Osteocyte (in vitro differentiated cells): ENCODE data around the gene ERCC4. TPM values are rescaled to one million over a fixed set of nuclear protein-coding genes. Genes with fewer than 3 reads are reported as not detected.

Experiments used
- DNase-seq: peaks from one replicate; pipeline ENCODE4 v3.0.0; 2021; ENCODE audit warnings: mixed read lengths; ENCODE audit not compliant: unreplicated experiment; ENCODE audit errors: extremely low spot score
- H3K27ac Mint-ChIP-seq: one replicate; pipeline ENCODE4 v1.8.0; 2021; ENCODE audit warnings: mild to moderate bottlenecking, mixed read lengths; ENCODE audit not compliant: unreplicated experiment
- H3K27me3 Mint-ChIP-seq: one replicate; pipeline ENCODE4 v1.8.0; 2021; ENCODE audit warnings: mixed read lengths; ENCODE audit not compliant: unreplicated experiment
- H3K36me3 Mint-ChIP-seq: one replicate; pipeline ENCODE4 v1.8.0; 2021; ENCODE audit warnings: mixed read lengths; ENCODE audit not compliant: unreplicated experiment
- H3K4me1 Mint-ChIP-seq: one replicate; pipeline ENCODE4 v1.8.0; 2021; ENCODE audit warnings: mixed read lengths; ENCODE audit not compliant: unreplicated experiment
- H3K4me3 Mint-ChIP-seq: one replicate; pipeline ENCODE4 v1.8.0; 2021; ENCODE audit warnings: mild to moderate bottlenecking, moderate library complexity, mixed read lengths; ENCODE audit not compliant: unreplicated experiment
- H3K9me3 Mint-ChIP-seq: one replicate; pipeline ENCODE4 v1.8.0; 2021; ENCODE audit warnings: mixed read lengths; ENCODE audit not compliant: unreplicated experiment
- CTCF ChIP-seq: fragments of 200-600 bp; sonication (generic); IDR thresholded peaks from 2 replicates; pipeline ENCODE4 v1.5.0; 2021; ENCODE audit warnings: antibody characterized with exemption, mild to moderate bottlenecking, moderate library complexity
- total RNA-seq: library from RNA; stranded (reverse); gene quantifications from 2 replicates; pipeline ENCODE4 v1.2.1, GENCODE V29; 2021

ERCC4 gene
- total RNA-seq, 1 donor from 2014 or later = 16.0 TPM

GRCh38 chr16:13896543-13897182, 23.3 kb upstream of the ERCC4 start:
- Mint-ChIP-seq H3K27ac (no peak overlapping the region), H3K4me1 (no peaks in the 10 kb centered on the region), H3K9me3 (no peaks in the 10 kb centered on the region)

GRCh38 chr16:13897806-13898205, 22.1 kb upstream of the ERCC4 start:
- Mint-ChIP-seq H3K27ac (no peak overlapping the region), H3K4me3 (no peak overlapping the region), H3K27me3 (peaks cover 20% of the 10 kb centered on the region), H3K4me1 (no peaks in the 10 kb centered on the region), H3K36me3 (no peaks in the 10 kb centered on the region), H3K9me3 (no peaks in the 10 kb centered on the region)
- DNase-seq = no peak
- no peak for TF ChIP-seq CTCF

More at GRCh38 chr16:13896543-13897182, 23.3 kb upstream of the ERCC4 start:
- TF ChIP-seq CTCF = peak; percentile 21
- no peaks in the 10 kb centered on the region for H3K36me3 Mint-ChIP-seq
- H3K27me3 Mint-ChIP-seq = peaks cover 24% of the 10 kb centered on the region
- no peak for DNase-seq
- H3K4me3 Mint-ChIP-seq = no peak overlapping the region

GRCh38 chr16:13898233-13898632, 21.7 kb upstream of the ERCC4 start:
- Mint-ChIP-seq H3K36me3 (no peaks in the 10 kb centered on the region), H3K9me3 (no peaks in the 10 kb centered on the region), H3K27me3 (peaks cover 20% of the 10 kb centered on the region), H3K4me3 (no peak overlapping the region), H3K27ac (no peak overlapping the region), H3K4me1 (no peaks in the 10 kb centered on the region)
- DNase-seq = no peak
- no peak for TF ChIP-seq CTCF

- Mint-ChIP-seq H3K27ac (no peak overlapping the region), H3K27me3 (peaks cover 11% of the 10 kb centered on the region), H3K36me3 (no peaks in the 10 kb centered on the region), H3K4me3 (no peak overlapping the region), H3K4me1 (no peaks in the 10 kb centered on the region), H3K9me3 (no peaks in the 10 kb centered on the region)
- no peak for DNase-seq
- TF ChIP-seq CTCF = no peak
Observed at GRCh38 chr16:13902052-13902451, 17.9 kb upstream of the ERCC4 start.

GRCh38 chr16:13902677-13903076, 17.3 kb upstream of the ERCC4 start:
- Mint-ChIP-seq H3K9me3 (no peaks in the 10 kb centered on the region), H3K36me3 (no peaks in the 10 kb centered on the region), H3K27ac (no peak overlapping the region), H3K27me3 (peaks cover 10% of the 10 kb centered on the region), H3K4me1 (no peaks in the 10 kb centered on the region), H3K4me3 (no peak overlapping the region)
- no peak for DNase-seq
- no peak for TF ChIP-seq CTCF
